Measurements from ENCODE around the gene ORAI3.

ORAI3 gene

GRCh38 chr16:31000671-31001382, 52.0 kb downstream of the ORAI3 start:
- Mint-ChIP-seq H3K4me1 (peaks cover 4% of the 10 kb centered on the region), H3K27me3 (no peaks in the 10 kb centered on the region), H3K27ac (no peak overlapping the region), H3K36me3 (no peaks in the 10 kb centered on the region), H3K9me3 (no peaks in the 10 kb centered on the region), H3K4me3 (no peak overlapping the region)

- no peak overlapping the region for H3K4me3 Mint-ChIP-seq
- H3K27me3 Mint-ChIP-seq: no peaks in the 10 kb centered on the region
- H3K27ac Mint-ChIP-seq: no peak overlapping the region
- no peaks in the 10 kb centered on the region for H3K36me3 Mint-ChIP-seq
- H3K4me1 Mint-ChIP-seq: no peaks in the 10 kb centered on the region
- H3K9me3 Mint-ChIP-seq: no peaks in the 10 kb centered on the region
Observed at GRCh38 chr16:31001507-31002249, 52.8 kb downstream of the ORAI3 start.

DNA sequence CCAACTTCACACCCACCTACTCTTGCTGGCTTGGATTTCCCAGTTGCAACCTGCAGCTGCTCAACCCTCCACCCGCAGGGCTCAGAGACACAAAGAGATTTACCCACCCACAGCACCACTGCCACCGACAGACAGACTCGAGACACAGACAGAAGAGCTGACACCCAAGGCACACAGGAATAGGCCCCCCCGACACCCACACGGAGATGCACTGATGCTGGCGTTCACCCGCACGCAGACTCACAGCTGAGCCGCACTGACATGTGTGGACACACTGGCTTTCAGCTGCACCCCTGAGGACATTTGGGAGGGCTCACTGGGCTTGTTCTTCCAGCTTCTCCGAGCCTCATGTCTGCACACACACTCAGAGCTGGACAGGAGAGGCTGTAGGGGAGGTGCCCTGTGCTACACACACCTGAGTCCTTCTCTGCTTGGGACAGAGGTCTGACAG, 53.4 kb downstream of the ORAI3 start:
- Mint-ChIP-seq H3K9me3 (no peaks in the 10 kb centered on the region), H3K4me3 (no peak overlapping the region), H3K36me3 (no peaks in the 10 kb centered on the region), H3K4me1 (no peaks in the 10 kb centered on the region), H3K27me3 (no peaks in the 10 kb centered on the region), H3K27ac (no peak overlapping the region)

GRCh38 chr16:31002862-31003341, 54.0 kb downstream of the ORAI3 start:
- H3K9me3 Mint-ChIP-seq: no peaks in the 10 kb centered on the region
- H3K27me3 Mint-ChIP-seq: no peaks in the 10 kb centered on the region
- no peaks in the 10 kb centered on the region for H3K36me3 Mint-ChIP-seq
- H3K27ac Mint-ChIP-seq: no peak overlapping the region
- H3K4me3 Mint-ChIP-seq: no peak overlapping the region
- no peaks in the 10 kb centered on the region for H3K4me1 Mint-ChIP-seq

DNA sequence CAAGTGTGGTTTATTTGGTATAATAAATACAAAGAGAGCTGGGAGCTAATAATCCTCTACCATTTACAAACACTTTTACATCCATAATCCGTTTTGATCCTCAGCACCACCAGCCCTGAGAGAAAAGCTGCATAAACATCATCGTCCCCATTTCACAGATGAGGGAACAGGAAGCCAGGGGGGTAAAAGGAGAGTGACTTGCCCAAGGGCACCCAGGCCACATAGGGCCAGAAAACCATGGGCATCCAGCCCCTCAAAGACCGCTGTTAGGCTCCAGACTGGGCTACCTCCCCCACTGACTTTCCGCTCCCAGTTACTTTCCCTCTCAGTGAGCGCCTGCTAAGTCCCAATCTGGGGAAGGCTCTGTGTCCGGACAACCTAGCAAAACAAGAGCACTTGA, 54.9 kb downstream of the ORAI3 start:
- Mint-ChIP-seq H3K36me3 (no peaks in the 10 kb centered on the region), H3K4me3 (no peak overlapping the region), H3K9me3 (no peaks in the 10 kb centered on the region), H3K27me3 (no peaks in the 10 kb centered on the region), H3K27ac (no peak overlapping the region), H3K4me1 (no peaks in the 10 kb centered on the region)
